IPS-18a (cell line): Measurements from ENCODE around the gene CHTOP.
"Not testable (repeated sequence)": the region's sequence is repeated elsewhere in the genome, so short reads cannot be mapped to it uniquely, and the experiment has no call there.

Source experiments
- H3K27ac ChIP-seq: one replicate; pipeline ENCODE4 v1.5.1; 2013; ENCODE audit warnings: low read length
- H3K27me3 ChIP-seq: one replicate; pipeline ENCODE4 v1.6.1; 2013; ENCODE audit warnings: mild to moderate bottlenecking, low read length; ENCODE audit not compliant: control insufficient read depth, insufficient read depth
- H3K36me3 ChIP-seq: one replicate; pipeline ENCODE4 v1.6.1; 2013; ENCODE audit warnings: low read depth, low read length; ENCODE audit not compliant: control insufficient read depth
- H3K4me1 ChIP-seq: one replicate; pipeline ENCODE4 v1.6.1; 2013; ENCODE audit warnings: low read depth, low read length; ENCODE audit not compliant: control insufficient read depth
- H3K4me3 ChIP-seq: one replicate; pipeline ENCODE4 v1.5.1; 2013; ENCODE audit warnings: low read length
- H3K9ac ChIP-seq: one replicate; pipeline ENCODE4 v1.6.1; 2013; ENCODE audit warnings: mild to moderate bottlenecking, low read length, moderate library complexity
- H3K9me3 ChIP-seq: one replicate; pipeline ENCODE4 v1.6.1; 2013; ENCODE audit warnings: low read depth, low read length; ENCODE audit not compliant: control insufficient read depth

CHTOP gene

DNA sequence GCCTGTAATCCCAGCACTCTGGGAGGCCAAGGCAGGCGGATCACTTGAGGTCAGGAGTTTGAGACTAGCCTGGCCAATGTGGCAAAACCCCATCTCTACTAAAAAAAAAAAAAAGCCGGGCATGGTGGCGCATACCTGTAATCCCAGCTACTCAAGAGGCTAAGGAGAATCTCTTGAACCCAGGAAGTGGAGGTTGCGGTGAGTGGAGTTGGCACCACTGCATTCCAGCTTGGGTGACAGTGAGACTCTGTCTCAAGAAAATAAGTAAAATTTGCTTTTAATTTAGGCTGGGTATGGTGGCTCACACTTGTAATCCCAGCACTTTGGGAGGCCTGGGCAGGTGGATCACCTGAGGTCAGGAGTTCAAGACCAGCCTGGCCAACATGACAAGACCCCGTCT, 6.3 kb downstream of the CHTOP start:
- H3K27ac ChIP-seq, H3K4me1 ChIP-seq, H3K9me3 ChIP-seq, H3K27me3 ChIP-seq, H3K4me3 ChIP-seq, H3K9ac ChIP-seq: not testable (repeated sequence)
- peaks cover 95% of the 10 kb centered on the region for H3K36me3 ChIP-seq

GRCh38 chr1:153640861-153641260, 7.0 kb downstream of the CHTOP start:
- H3K9me3 ChIP-seq = no peaks in the 10 kb centered on the region
- no peak overlapping the region for H3K27ac ChIP-seq
- H3K4me3 ChIP-seq = no peak overlapping the region
- H3K4me1 ChIP-seq = no peaks in the 10 kb centered on the region
- no peaks in the 10 kb centered on the region for H3K27me3 ChIP-seq
- H3K36me3 ChIP-seq = peaks cover 99% of the 10 kb centered on the region
- no peak overlapping the region for H3K9ac ChIP-seq

- H3K4me1 ChIP-seq = no peaks in the 10 kb centered on the region
- H3K27ac ChIP-seq = no peak overlapping the region
- H3K9me3 ChIP-seq = no peaks in the 10 kb centered on the region
- H3K27me3 ChIP-seq = no peaks in the 10 kb centered on the region
- H3K9ac ChIP-seq = no peak overlapping the region
- no peak overlapping the region for H3K4me3 ChIP-seq
- peaks cover 94% of the 10 kb centered on the region for H3K36me3 ChIP-seq
These were observed 8.3 kb downstream of the CHTOP start for GRCh38 chr1:153642161-153642560.

GRCh38 chr1:153643100-153643499, 9.2 kb downstream of the CHTOP start:
- Histone ChIP-seq H3K27me3 (no peaks in the 10 kb centered on the region), H3K4me3 (no peak overlapping the region), H3K36me3 (peaks cover 84% of the 10 kb centered on the region), H3K9ac (no peak overlapping the region), H3K4me1 (no peaks in the 10 kb centered on the region), H3K27ac (no peak overlapping the region), H3K9me3 (no peaks in the 10 kb centered on the region)

GRCh38 chr1:153643816-153644215, 9.9 kb downstream of the CHTOP start:
- H3K9ac ChIP-seq = no peak overlapping the region
- no peak overlapping the region for H3K27ac ChIP-seq
- H3K4me1 ChIP-seq = no peaks in the 10 kb centered on the region
- no peaks in the 10 kb centered on the region for H3K9me3 ChIP-seq
- peaks cover 77% of the 10 kb centered on the region for H3K36me3 ChIP-seq
- H3K27me3 ChIP-seq = no peaks in the 10 kb centered on the region
- no peak overlapping the region for H3K4me3 ChIP-seq

- no peaks in the 10 kb centered on the region for H3K27me3 ChIP-seq
- no peaks in the 10 kb centered on the region for H3K4me1 ChIP-seq
- H3K9ac ChIP-seq = no peak overlapping the region
- H3K4me3 ChIP-seq = no peak overlapping the region
- peaks cover 48% of the 10 kb centered on the region for H3K36me3 ChIP-seq
- H3K27ac ChIP-seq = no peak overlapping the region
- H3K9me3 ChIP-seq = no peaks in the 10 kb centered on the region
These were observed 12.9 kb downstream of the CHTOP start for GRCh38 chr1:153646672-153647345.

DNA sequence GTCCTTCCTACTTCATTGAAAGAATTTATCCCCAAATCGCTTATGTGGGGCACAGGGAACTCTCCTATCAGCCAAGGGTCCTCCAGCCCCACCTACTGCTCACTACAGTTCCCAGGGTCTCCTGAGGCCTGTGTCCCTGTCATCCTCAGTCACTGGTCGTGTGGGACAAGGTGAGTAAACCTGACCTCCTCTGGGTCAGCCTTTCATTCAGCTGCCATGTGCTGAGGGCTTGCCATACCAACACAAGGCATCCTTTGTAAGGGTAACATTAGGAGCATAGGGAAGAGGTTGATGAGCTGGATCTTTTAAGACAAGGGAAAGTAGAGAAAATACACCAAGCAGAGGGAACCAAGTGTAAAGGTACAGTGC, 13.5 kb downstream of the CHTOP start:
- Histone ChIP-seq H3K4me1 (no peaks in the 10 kb centered on the region), H3K4me3 (no peak overlapping the region), H3K27ac (no peak overlapping the region), H3K36me3 (peaks cover 42% of the 10 kb centered on the region), H3K9me3 (no peaks in the 10 kb centered on the region), H3K9ac (no peak overlapping the region), H3K27me3 (no peaks in the 10 kb centered on the region)

GRCh38 chr1:153648000-153648643, 14.3 kb downstream of the CHTOP start:
- H3K27me3 ChIP-seq = no peaks in the 10 kb centered on the region
- peaks cover 35% of the 10 kb centered on the region for H3K36me3 ChIP-seq
- H3K9me3 ChIP-seq = no peaks in the 10 kb centered on the region
- no peaks in the 10 kb centered on the region for H3K4me1 ChIP-seq
- H3K27ac ChIP-seq = no peak overlapping the region
- H3K4me3 ChIP-seq = no peak overlapping the region
- no peak overlapping the region for H3K9ac ChIP-seq

GRCh38 chr1:153649137-153649862, 15.4 kb downstream of the CHTOP start:
- Histone ChIP-seq H3K4me1 (no peaks in the 10 kb centered on the region), H3K9me3 (no peaks in the 10 kb centered on the region), H3K27ac (no peak overlapping the region), H3K4me3 (no peak overlapping the region), H3K36me3 (peaks cover 23% of the 10 kb centered on the region), H3K27me3 (no peaks in the 10 kb centered on the region), H3K9ac (no peak overlapping the region)

- Histone ChIP-seq H3K4me3 (no peak overlapping the region), H3K9me3 (no peaks in the 10 kb centered on the region), H3K27ac (no peak overlapping the region), H3K4me1 (no peaks in the 10 kb centered on the region), H3K36me3 (peaks cover 17% of the 10 kb centered on the region), H3K9ac (no peak overlapping the region), H3K27me3 (no peaks in the 10 kb centered on the region)
These were observed 16.0 kb downstream of the CHTOP start for GRCh38 chr1:153649863-153650235.

GRCh38 chr1:153651771-153652170, 17.9 kb downstream of the CHTOP start:
- no peaks in the 10 kb centered on the region for H3K27me3 ChIP-seq
- no peaks in the 10 kb centered on the region for H3K36me3 ChIP-seq
- no peak overlapping the region for H3K9ac ChIP-seq

More at GRCh38 chr1:153651771-153652170, 17.9 kb downstream of the CHTOP start:
- no peaks in the 10 kb centered on the region for H3K4me1 ChIP-seq
- H3K4me3 ChIP-seq = no peak overlapping the region
- no peaks in the 10 kb centered on the region for H3K9me3 ChIP-seq
- no peak overlapping the region for H3K27ac ChIP-seq
